HL-60 (cell line): ENCODE measurements around the gene GSX2.

ENCODE experiments used
- CTCF ChIP-seq: IDR thresholded peaks from one replicate; pipeline ENCODE4 v1.5.1; 2011; ENCODE audit warnings: low read length, control low read depth, inconsistent platforms; ENCODE audit not compliant: insufficient read depth
- POLR2AphosphoS5 ChIP-seq: IDR thresholded peaks from 2 replicates; pipeline ENCODE4 v1.6.1; 2012; ENCODE audit warnings: low read depth

- TF ChIP-seq CTCF: no peak
- no peak for TF ChIP-seq POLR2AphosphoS5
These were observed 32.8 kb upstream of the GSX2 start for GRCh38 chr4:54067166-54067565.
